Stimulated activated CD4-positive, alpha-beta T cell treated with anti-CD3 and anti-CD28 coated beads, Interleukin-12 subunit alpha, Interleukin-12 subunit beta, amount 100 ng/mL, for 48 hours (primary cell): ENCODE measurements around the gene RBMS1.
"Not testable (repeated sequence)": the region's sequence is repeated elsewhere in the genome, so short reads cannot be mapped to it uniquely, and the experiment has no call there.

ENCODE experiments used
- DNase-seq, 3 donors: peaks; one replicate each; pipeline ENCODE4 v3.0.0-alpha.2; 2020; ENCODE audit warnings: low read depth in 2 of 3, low spot score in 1 of 3

The RBMS1 gene

DNA sequence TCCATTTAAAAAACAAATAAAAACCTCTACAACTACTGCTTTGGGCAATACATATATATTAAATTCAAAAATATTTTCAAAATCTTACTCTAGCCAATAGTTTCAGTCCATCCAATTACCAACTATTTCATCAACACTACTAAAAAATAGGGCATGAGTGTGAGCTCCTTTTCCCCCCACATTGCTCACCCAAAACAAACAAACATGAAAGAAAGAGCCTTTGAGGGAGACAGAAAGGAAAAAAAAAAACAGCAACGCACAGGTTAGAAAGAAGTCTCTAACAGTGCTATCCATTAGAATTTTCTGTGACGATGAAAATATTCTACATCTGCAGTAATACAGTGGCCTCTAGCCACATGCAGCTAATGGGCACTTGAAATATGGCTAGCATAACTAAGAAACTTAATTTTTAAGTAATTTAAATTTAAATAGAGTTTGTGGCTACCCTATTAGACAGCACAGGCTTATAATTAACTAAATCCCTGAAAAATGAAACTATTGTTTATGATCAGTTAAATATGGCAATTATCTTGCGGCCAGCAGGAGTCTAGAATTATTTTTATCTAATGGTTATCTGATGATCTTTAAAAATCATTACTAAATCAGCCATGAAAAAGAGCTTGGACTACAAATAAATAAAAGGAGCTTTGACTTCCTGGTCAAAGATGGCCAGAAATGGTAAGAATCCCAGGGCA is 59.2 kb downstream of the RBMS1 start:
- no peak for DNase-seq

GRCh38 chr2:160433466-160434140 is 60.0 kb downstream of the RBMS1 start:
- no peak for DNase-seq

DNA sequence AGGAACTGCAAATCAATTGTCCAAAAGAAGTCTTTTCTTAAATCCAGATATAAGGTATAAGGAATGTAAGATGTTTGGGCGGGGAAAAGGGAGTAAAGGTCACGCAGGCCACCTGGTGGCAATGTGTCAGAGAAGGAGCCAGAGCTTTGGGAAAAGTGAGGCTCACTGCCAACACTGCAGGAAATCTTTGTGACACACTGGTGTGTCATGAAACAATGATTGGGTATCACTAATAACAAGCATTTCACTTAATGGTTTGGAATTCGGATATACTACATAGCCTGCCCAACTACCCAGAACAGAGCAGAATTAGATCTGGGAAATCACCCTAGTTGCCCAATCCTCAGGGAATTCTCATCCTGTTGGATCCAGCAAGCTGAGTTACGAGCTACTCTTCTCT is 61.0 kb downstream of the RBMS1 start:
- DNase-seq, result no peak

DNA sequence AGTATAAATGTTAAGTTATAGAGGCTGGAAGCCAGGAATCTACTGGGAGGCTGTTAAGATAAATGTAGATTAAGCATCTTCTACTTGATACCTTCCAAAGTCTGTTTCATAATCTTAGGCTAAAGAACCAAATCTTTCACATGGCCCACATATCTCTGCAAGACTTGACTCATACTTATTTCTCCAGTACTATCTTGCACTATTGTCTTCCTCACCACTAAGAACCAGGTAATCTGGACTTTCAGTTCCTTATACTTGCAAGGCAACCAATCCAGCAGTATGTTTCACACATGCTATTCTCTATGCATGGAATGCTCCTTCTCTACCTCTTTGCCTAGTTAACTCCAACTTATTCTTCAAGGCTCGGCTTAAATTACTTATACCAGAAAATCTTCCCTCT is 62.2 kb downstream of the RBMS1 start:
- DNase-seq, result no peak

DNA sequence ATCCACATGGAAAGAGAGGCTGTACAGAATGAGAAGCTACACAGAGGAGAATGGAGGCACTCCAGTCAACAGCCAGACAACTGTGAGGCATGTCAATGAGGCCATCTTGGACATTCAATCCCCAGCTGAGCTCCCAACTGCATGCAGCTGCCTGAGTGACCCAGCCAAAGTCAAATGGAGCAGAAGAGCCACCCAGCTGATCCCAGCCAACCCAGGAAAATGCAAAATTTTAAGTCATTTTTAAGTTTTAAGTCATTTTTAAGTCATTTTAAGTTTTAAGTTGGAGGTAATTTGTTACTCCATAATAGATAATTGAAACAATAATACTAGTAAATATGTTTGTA is 63.6 kb downstream of the RBMS1 start:
- no peak for DNase-seq

DNA sequence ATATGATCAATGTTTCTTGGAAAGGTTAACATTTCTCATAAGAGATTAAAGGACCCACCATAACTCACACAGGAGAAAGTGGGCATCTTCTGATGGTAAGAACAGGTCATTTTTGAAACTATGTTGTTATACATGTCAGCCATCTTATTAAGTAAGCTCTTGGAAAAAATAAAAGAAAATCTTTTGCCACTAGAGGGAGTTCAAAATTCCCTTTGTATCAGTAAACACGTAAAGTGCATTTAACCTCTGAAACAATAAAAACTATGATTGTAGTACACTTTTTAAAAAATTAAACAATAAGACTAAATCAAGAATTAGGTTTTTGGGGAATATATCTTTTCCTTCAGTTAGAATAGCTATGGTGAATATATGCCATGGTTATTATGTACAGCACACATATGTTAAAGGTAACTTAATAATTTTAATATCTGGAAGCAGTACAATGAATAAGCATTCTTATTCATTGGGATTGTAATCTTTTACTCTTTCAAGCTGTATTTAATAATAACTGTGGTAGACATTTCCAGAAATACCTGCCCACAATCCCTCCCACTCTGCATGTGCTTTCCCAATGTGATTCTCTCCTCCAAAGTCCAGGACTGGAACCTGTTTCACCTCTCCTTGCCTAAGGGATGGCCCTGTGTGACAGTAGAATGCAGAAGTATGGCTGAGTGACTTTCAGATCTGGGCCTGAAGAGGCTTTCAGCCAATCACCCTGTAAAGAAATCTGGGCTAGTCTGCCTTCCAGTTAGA is 64.2 kb downstream of the RBMS1 start:
- DNase-seq, result no peak

DNA sequence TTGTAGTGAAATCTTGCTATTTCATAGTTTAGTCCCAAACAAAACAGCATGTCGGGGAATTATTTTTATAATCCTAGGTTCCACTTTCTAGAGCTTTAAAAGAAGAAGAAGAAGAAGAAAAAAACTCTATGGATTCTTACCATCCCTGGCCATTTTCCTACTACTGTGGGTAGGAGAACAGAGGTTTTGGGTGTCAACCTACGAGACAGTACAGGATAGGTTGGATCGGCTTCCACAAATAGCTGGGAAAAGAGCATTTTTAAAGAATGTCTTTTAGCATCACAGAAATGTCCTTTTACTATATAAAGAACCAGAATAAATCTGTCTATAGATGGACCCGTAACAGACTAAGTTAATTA is 65.2 kb downstream of the RBMS1 start:
- no peak for DNase-seq

DNA sequence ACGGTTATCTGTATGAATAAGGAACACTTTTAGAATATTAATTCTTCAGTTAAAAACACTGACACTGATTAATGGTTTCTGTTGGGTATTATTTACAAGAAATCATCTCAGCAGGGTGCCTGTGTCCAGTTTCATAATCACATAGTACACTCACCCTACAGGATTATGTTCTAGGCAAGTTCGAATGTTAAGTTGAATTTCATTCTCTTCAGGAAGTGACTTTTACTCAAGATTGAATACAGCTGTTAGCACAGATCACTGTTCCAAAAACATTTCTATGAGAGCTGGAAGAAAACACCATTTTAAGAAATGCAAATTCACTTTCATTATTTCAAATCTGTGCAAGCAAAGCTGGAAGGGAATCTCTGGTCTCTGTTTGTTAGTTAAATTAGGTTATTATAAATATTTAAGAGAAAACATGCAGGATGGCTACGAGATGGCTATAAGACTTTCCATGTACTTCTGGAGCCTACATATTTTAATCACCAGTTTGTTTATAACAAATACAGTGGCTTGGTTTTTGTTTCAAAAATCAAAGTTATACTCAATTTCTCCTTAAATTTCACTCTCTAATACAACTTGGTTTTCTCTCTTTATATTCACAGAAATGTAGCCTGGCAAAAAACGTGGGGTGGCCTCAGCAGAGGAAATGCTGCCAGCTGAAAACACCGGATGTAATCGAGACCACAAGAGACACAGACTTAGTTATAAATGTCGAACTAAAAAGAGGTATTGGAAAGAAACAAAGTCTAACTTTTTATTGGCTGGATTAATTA is 65.8 kb downstream of the RBMS1 start:
- DNase-seq, result no peak

GRCh38 chr2:160426604-160427003 is 67.0 kb downstream of the RBMS1 start:
- DNase-seq, result no peak

- DNase-seq, result no peak
Measured at GRCh38 chr2:160425434-160426151, 68.0 kb downstream of the RBMS1 start.

DNA sequence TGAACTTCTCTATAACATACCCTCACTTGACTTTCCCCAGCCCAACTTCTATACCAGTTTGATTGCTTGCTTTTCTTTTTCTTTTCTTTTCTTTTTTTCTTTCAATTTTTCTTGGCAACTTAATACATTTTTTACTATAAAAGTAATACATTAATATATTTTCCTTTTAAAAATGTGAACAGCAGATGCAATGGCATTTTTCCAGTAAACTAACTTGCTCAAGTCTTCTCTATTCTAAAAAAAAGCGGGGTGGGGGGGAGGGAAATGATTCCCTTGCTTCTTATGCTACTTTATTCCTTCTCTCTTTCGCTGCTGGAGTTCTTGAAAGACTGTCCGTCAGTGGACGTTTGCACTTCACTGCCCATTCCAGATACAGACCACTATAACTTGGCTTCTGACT is 70.5 kb downstream of the RBMS1 start:
- no peak for DNase-seq

- not testable (repeated sequence) for DNase-seq
Measured at GRCh38 chr2:160421646-160422501, 71.7 kb downstream of the RBMS1 start.

- DNase-seq, result no peak
Measured at GRCh38 chr2:160420711-160421110, 72.9 kb downstream of the RBMS1 start.

- no peak for DNase-seq
Measured at GRCh38 chr2:160419776-160420505, 73.7 kb downstream of the RBMS1 start.

DNA sequence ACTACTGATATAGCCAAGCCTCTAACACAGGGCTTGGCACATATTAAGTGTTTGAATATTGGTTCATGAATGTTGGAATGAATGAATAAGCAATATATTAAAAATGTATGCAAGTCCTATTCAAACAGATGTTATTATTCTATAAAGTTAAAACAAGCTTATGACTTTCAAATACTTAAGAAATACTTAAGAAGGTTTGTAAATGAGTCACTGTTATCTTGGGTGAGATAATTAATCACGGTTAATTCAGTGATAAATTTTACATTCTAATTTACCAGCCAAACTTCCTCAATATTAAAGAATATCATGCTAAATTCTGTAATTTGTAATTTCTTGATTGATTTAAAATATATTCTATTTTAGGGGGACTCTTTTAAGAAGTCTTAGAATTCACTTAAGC is 74.8 kb downstream of the RBMS1 start:
- DNase-seq, result no peak

GRCh38 chr2:160418398-160418765 is 75.2 kb downstream of the RBMS1 start:
- DNase-seq, result no peak

GRCh38 chr2:160417745-160418397 is 75.7 kb downstream of the RBMS1 start:
- DNase-seq, result no peak

DNA sequence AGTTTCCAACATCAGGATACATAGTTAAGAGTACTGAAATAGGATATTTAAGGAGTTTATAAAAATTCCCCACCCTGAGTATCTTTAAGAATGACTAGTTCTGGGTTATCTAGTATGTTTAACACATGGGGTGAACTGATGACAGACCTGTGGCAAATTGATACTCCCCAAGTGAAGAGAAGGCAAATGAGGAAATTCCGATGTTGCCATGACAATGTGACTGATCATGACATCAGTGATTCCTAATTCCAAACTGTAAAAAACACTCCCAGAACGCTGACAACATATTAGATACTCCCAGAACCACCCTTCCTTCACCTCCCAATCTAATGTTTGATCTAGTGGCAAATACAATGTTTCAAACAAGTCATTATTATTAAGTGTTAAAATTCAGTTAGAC is 77.6 kb downstream of the RBMS1 start:
- no peak for DNase-seq

DNA sequence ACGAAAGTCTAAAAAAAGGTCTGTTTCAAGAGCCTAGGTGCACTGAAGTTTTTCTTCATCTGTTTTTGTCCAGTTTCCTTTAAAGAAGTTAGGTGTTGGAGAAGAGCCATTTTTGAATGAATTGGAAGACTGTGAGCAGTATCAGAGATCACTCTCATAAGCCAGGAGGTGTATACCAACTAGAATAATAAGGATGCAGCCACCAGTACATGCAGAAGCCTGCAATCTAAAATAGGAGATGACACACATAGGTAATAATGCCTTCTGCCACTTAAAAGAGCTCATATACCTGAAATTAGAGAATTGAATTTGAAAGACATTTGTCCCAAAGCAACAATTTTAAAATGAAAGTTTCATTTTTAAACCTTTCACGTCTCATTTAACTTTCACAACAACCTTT is 81.7 kb downstream of the RBMS1 start:
- no peak for DNase-seq
